ENCODE data around the gene JMJD1C.

DNA sequence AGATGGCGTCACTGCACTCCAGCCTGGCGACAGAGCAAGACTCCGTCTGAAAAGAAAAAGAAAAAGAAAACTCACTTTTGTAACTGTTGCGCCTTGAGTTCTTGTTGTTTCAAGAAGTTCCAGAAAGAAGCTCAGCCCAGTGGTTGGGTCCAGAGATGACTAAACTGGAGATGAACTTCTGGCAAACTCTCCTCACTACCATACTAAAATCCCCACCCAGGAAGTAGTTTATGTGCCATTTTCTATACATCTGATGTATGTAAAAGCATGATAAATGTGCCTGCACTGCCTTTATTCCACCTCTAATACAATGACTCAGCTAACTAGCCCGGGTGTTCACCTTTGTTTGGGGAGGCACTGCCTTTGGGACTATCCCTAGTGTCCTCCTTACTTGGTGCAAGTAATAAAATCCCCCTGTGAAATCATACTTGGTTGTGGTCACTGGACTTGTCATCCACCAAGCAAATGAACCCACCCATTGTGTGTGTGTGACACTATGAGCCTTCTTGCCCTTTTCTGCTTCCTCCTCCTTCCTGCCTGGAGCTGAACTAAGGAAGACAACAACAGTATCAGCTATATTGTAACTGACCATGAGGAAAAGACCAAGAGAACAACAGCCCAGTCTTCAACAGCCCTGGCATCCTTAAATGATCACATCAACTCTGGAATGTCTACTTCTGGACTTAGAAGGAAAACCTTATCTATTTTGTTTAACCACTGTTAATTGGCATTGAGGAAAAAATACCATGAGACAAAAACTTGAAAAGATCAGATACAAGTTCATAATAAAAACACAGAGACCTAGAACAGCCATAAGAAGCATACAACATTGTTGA is 33.6 kb downstream of the JMJD1C start:
- TF ChIP-seq, protein P1, sequence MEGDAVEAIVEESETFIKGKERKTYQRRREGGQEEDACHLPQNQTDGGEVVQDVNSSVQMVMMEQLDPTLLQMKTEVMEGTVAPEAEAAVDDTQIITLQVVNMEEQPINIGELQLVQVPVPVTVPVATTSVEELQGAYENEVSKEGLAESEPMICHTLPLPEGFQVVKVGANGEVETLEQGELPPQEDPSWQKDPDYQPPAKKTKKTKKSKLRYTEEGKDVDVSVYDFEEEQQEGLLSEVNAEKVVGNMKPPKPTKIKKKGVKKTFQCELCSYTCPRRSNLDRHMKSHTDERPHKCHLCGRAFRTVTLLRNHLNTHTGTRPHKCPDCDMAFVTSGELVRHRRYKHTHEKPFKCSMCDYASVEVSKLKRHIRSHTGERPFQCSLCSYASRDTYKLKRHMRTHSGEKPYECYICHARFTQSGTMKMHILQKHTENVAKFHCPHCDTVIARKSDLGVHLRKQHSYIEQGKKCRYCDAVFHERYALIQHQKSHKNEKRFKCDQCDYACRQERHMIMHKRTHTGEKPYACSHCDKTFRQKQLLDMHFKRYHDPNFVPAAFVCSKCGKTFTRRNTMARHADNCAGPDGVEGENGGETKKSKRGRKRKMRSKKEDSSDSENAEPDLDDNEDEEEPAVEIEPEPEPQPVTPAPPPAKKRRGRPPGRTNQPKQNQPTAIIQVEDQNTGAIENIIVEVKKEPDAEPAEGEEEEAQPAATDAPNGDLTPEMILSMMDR (IDR thresholded peaks at IDR 0.05; ENCODE audit: insufficient read depth, low read length, poor library complexity, severe bottlenecking) = no peak
- TF ChIP-seq EZH2phosphoT487 (conservative IDR thresholded peaks at IDR 0.05; ENCODE audit: low read length) = no peak

Data from SU-DHL-6 (cell line).